Naive thymus-derived CD8-positive, alpha-beta T cell (primary cell): ENCODE data around the gene PARP4. TPM values are rescaled to one million over a fixed set of nuclear protein-coding genes. Genes with fewer than 3 reads are reported as not detected.
"Not testable (repeated sequence)": the region's sequence is repeated elsewhere in the genome, so short reads cannot be mapped to it uniquely, and the experiment has no call there.

Experiments used
- ATAC-seq, 2 donors: fragments of 150-1000 bp; cut with Tn5 transposase in 1 of 2; sonication (Bioruptor Pico), chemical (Tn5 transposase) in 1 of 2; 1 replicate in 1 of 2; 2 replicates in 1 of 2; pipeline ENCODE4 v1.10.0; 2021; ENCODE audit warnings: mild to moderate bottlenecking in 2 of 2, moderate library complexity in 2 of 2
- POLR2A ChIA-PET: fragments of 350-600 bp; sonication (Branson Sonifier 250); formaldehyde crosslinking; loops from one replicate; lab custom pipeline; 2021; ENCODE audit warnings: antibody characterized with exemption; lab: Charles Lee
- DNase-seq, 10 donors: peaks; one replicate each; pipeline versions ENCODE4 v3.0.0 to v3.0.0-alpha.2; 2020 to 2022
- H3K27ac Mint-ChIP-seq, 10 donors: one replicate each; pipeline ENCODE4 v1.8.0; 2020 to 2022; ENCODE audit warnings: mild to moderate bottlenecking in 10 of 10, mixed read lengths in 10 of 10, moderate library complexity in 4 of 10, inconsistent platforms in 1 of 10
- H3K27me3 Mint-ChIP-seq, 5 donors: one replicate each; pipeline ENCODE4 v1.8.0; 2021 to 2022; ENCODE audit warnings: mixed read lengths in 5 of 5
- H3K36me3 Mint-ChIP-seq, 3 donors: one replicate each; pipeline ENCODE4 v1.8.0; 2020 to 2022; ENCODE audit warnings: mixed read lengths in 3 of 3, mild to moderate bottlenecking in 2 of 3, inconsistent platforms in 1 of 3
- H3K4me1 Mint-ChIP-seq, 4 donors: one replicate each; pipeline ENCODE4 v1.8.0; 2021 to 2022; ENCODE audit warnings: mixed read lengths in 4 of 4
- H3K4me3 Mint-ChIP-seq, 10 donors: one replicate each; pipeline ENCODE4 v1.8.0; 2020 to 2022; ENCODE audit warnings: mild to moderate bottlenecking in 10 of 10, mixed read lengths in 10 of 10, moderate library complexity in 6 of 10, inconsistent platforms in 1 of 10
- H3K9me3 Mint-ChIP-seq, 9 donors: one replicate each; pipeline ENCODE4 v1.8.0; 2020 to 2022; ENCODE audit warnings: mixed read lengths in 9 of 9, mild to moderate bottlenecking in 3 of 9, inconsistent platforms in 1 of 9, moderate library complexity in 1 of 9
- polyA plus RNA-seq, 3 donors: library from polyadenylated mRNA; unstranded; fragments of 300-500 nt; fragmentation: Illumina TruSeq; gene quantifications; one replicate each; pipeline ENCODE4 v1.2.3, GENCODE V29; 2021
- total RNA-seq, 8 experiments: library from RNA in 2 of 8; stranded (reverse) in 2 of 8; gene quantifications; one replicate each; pipeline ENCODE4 v1.2.3 and lab custom pipeline; 2021 to 2026

PARP4 gene
- total and polyA plus RNA-seq, 5 experiments from 2014 or later, result 37.0 to 73.4 (median 48.1) TPM

DNA sequence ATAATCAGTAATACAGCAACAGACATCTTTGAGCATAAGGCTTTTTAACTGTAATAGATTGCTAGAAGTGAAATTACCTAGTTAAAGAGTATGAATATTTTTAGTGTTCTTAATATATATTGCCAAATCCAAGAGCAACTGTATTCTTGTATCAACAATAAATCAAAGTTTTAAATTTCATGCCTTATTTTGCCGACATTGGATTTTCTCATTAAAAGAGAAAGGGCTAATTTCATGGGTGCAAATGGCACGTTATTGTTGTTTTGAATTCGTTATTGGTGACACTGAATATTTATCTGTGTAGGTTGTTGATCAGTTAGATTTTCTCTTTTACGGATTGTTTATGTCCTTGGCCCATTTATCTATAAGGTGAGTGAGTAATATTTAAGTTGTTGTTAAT, 106.1 kb downstream of the PARP4 start:
- H3K36me3 Mint-ChIP-seq, result no peaks in the 10 kb centered on the region
- POLR2A ChIA-PET, result no interaction called here
- H3K27me3 Mint-ChIP-seq, result peaks cover 0 to 6% (median 0%) of the 10 kb centered on the region in 5 donors
- DNase-seq (no peak), ATAC-seq (no peak)
- no peaks in the 10 kb centered on the region for H3K9me3 Mint-ChIP-seq
- H3K4me3 Mint-ChIP-seq, result no peak overlapping the region
- H3K4me1 Mint-ChIP-seq, result no peaks in the 10 kb centered on the region
- H3K27ac Mint-ChIP-seq, result no peak overlapping the region

DNA sequence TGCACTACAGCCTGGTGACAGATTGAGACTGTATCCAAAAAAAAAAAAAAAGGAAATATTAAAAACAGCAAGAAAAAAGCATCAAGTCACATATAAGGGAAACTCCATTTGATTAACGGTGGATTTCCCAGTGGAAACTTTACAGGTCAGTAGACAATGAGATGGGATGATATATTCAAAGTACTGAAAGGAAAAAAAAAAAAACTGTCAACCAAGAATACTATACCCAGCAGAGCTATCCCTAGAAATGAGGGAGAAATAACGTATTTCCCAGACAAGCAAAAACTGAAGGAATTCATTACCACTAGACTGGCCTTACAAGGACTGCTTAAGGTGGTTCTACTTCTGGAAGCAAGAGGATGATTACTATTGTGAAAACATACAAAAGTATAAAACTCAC, 115.8 kb downstream of the PARP4 start:
- H3K36me3 Mint-ChIP-seq, result peaks cover 0 to 7% (median 6%) of the 10 kb centered on the region in 3 donors
- peaks cover 10 to 22% (median 19%) of the 10 kb centered on the region in 9 donors for H3K9me3 Mint-ChIP-seq
- H3K27me3 Mint-ChIP-seq, result no peaks in the 10 kb centered on the region
- peaks cover 0 to 2% (median 0%) of the 10 kb centered on the region in 4 donors for H3K4me1 Mint-ChIP-seq
- DNase-seq, result no peak
- no peak overlapping the region for H3K27ac Mint-ChIP-seq
- H3K4me3 Mint-ChIP-seq, result no peak overlapping the region
- POLR2A ChIA-PET, result no interaction called here
- no peak for ATAC-seq

DNA sequence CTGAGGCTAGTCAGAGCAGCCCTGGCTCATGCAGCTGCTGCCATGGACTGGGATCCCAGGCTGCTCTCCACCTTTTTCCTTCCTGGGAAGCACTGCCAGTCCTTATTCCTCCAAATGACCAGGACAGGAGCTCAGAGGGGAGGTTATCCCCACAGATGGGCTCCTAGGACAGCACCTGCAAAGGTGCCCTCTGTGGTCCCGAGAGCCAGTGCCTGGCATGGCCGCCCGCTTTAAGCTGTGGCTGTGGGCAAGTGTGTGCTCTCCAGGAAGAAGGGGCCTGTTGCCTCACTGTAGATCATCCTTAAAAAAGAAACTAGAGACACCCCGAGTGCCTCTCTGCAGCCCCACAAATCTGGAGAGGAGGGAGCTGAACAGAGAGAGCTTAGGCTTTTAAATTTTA, 119.6 kb downstream of the PARP4 start:
- no peak overlapping the region for H3K27ac Mint-ChIP-seq

DNA sequence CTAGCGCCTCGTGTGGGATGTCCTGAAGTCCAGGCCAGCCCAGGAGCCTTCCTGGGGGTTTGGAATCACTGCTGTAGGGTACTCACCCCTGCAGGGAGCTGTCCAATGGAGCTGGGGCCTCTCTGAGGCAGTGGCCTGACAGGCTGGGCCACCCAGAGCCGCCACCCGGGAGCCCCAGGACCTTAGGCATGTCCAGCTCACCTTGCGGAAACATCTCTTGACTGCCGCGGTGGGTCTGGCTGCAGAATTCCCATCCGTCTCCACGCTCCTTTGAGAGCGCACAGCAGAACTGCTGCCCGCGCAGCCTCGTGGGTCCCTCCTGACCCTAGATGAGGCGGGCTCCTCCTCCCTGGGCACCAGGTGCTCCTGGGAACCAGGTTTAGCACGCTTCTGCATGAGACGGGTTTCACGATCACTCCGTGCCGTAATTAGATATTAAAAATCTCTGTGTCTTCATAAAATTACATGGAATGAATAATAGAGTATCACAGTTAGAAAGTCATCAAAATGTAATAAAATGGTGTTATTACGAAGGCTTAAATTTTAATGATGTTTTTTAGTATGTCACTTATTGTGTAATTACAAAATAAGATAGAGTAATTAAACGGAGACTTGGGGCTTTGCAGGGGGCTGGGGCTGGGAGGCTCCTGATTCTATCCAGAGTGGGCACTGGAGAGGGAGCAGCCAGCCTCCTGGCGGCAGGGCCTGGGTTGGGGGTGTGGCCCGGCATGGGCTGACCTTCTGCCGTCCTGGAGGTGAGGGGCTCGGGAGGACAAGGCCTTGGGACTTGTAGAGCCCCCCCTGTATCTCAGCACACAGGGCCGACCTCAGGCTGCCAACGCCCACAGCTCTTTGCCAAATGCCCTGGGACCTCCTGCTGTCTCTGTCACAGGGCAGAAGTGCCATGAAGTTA, 120.6 kb downstream of the PARP4 start:
- H3K4me3 Mint-ChIP-seq, H3K27me3 Mint-ChIP-seq, ATAC-seq, H3K27ac Mint-ChIP-seq, H3K4me1 Mint-ChIP-seq, DNase-seq, POLR2A ChIA-PET, H3K36me3 Mint-ChIP-seq: not testable (repeated sequence)
- H3K9me3 Mint-ChIP-seq, result peaks cover 4 to 17% (median 10%) of the 10 kb centered on the region in 9 donors

More for the DNA sequence above, 119.6 kb downstream of the PARP4 start:
- DNase-seq, result no peak
- peaks cover 0 to 2% (median 0%) of the 10 kb centered on the region in 4 donors for H3K4me1 Mint-ChIP-seq
- peaks cover 10 to 22% (median 16%) of the 10 kb centered on the region in 9 donors for H3K9me3 Mint-ChIP-seq
- POLR2A ChIA-PET, result no interaction called here
- ATAC-seq, result no peak
- peaks cover 0 to 7% (median 6%) of the 10 kb centered on the region in 3 donors for H3K36me3 Mint-ChIP-seq
- H3K27me3 Mint-ChIP-seq, result no peaks in the 10 kb centered on the region
- H3K4me3 Mint-ChIP-seq, result no peak overlapping the region

DNA sequence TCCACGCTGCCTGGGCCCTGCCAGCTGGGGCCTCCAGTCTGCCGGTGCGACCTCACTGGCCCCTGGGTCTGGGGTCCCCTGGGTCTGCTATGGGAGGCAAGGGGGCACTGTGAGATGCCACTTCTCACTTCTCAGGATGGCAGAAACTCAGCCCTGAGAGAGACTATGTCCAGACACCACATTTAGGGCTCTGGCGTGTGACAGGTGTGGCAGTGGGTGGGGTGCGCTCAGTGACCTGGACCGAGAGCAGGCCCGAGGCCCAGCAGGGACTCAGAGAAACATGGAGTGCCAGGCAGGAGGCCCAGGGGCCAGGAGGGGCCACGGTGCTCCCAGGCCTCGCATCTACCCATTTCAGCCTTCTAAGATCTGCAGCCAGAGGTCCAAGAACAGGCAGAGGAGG, 121.8 kb downstream of the PARP4 start:
- H3K27ac Mint-ChIP-seq, DNase-seq, H3K4me3 Mint-ChIP-seq, H3K9me3 Mint-ChIP-seq, ATAC-seq, H3K36me3 Mint-ChIP-seq, H3K27me3 Mint-ChIP-seq, POLR2A ChIA-PET, H3K4me1 Mint-ChIP-seq: not testable (repeated sequence)

DNA sequence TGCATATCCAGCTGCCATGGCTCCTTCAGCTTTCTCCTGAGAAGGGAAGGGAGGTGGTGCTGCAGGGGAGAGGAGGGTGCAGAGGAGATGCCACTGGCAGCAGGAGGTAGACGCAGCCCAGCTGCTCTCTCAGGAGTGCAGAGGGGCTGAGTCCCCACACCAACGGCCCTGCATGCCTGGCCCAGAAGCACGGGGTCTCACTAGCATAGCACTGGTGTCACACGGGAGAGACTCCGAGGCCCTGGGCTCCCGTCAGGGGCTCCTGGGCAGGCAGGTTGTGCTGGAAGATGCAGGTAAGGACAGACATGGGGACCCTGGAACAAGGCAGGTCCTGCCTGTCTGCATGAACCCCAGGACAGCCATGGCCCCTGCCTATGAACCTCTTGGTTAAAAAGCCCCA, 123.1 kb downstream of the PARP4 start:
- POLR2A ChIA-PET, result no interaction called here
- ATAC-seq (no peak), DNase-seq (no peak)
- H3K4me1 Mint-ChIP-seq, result peaks cover 0 to 2% (median 0%) of the 10 kb centered on the region in 4 donors
- peaks cover 0 to 1% (median 0%) of the 10 kb centered on the region in 5 donors for H3K27me3 Mint-ChIP-seq
- H3K27ac Mint-ChIP-seq, result no peak overlapping the region
- no peak overlapping the region for H3K4me3 Mint-ChIP-seq
- no peaks in the 10 kb centered on the region for H3K36me3 Mint-ChIP-seq
- H3K9me3 Mint-ChIP-seq, result no peaks in the 10 kb centered on the region

DNA sequence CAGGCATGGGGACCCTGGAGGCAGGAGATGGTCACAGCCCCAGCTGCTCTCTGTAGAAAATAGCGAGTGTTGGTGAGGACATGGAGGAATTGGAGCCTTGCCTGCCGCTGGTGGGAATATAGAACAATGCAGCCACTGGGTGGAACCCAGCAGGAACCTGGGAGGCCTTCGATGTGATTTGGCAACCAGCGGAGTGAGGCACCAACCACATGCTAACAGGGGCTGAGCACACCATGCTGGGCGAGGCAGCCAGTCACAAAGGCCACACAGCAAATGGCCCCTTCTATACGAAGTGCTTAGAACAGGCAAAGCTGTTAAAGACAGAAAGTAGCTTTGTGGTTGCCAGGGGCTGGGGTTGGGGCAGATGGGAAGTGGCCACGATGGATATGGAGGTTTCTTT, 123.8 kb downstream of the PARP4 start:
- DNase-seq, H3K9me3 Mint-ChIP-seq, H3K27ac Mint-ChIP-seq, H3K27me3 Mint-ChIP-seq, H3K36me3 Mint-ChIP-seq, H3K4me1 Mint-ChIP-seq, H3K4me3 Mint-ChIP-seq, POLR2A ChIA-PET, ATAC-seq: not testable (repeated sequence)

DNA sequence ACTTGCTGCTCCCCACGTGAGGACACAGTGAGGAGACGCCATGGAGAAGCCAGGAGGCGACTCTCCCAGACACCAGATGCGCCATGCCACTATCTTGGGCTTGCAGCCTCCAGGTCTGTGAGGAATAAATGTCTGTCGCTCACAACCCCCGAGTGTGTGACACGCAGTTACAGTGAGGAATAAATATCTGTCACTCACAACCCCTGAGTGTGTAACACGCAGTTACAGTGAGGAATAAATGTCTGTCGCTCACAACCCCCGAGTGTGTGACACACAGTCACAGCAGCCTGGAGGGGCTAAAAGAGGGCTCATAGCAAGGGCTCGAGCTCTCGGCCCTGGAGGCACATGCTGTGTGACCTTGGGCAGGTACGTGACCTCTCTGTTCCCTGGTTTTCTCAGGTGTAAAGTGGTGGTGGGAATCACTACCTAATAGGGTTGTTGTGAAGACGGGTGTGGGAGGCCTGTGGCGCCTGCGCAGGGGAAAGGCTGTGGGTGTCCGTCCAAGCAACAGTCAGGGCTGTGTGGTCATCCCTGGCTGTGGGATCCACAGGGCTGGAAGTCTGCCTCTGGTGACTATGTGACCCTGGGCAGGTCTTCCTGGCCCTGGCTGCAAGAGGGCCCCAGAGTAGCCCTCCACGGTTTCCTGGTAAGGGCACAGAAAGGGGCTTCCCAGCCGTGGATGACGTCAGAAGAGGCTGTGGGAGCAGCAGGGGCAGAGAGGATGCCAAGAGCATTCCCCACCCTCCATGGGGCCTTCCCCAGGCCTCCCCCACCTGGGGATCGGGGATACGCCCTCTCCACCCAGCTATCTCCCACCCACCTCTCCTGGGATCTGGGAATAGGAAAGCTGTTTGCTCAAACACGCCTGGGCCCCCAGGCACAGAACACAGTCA, 125.5 kb downstream of the PARP4 start:
- Mint-ChIP-seq H3K27ac (peak overlapping the region in 1 of 10 donors; percentile 88), H3K9me3 (no peaks in the 10 kb centered on the region), H3K4me1 (no peaks in the 10 kb centered on the region), H3K4me3 (no peak overlapping the region), H3K36me3 (no peaks in the 10 kb centered on the region), H3K27me3 (peaks cover 0 to 1% (median 0%) of the 10 kb centered on the region in 5 donors)
- POLR2A ChIA-PET, result no interaction called here
- no peak for ATAC-seq
- no peak for DNase-seq

DNA sequence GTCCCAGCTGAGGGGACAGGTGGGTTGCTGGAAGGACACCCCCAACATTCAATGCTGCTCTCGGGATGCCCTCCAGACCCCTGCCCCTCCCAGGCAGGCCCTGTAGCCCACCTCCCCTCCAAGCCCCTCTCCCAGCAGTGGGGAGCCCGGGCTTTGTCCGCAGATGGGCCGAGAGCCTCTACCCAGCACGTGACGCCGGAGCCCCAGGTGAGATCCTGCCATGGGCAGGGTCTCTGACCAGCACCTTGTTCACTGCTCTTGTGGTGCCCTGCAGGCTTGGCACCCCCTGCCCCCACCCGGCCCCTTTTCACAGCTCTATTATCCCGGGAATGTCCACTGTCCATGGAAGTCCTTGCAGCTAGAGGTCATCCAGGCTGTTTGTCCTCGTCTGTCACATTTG, 126.7 kb downstream of the PARP4 start:
- Mint-ChIP-seq H3K36me3 (no peaks in the 10 kb centered on the region), H3K4me1 (peaks cover 0 to 3% (median under 1%) of the 10 kb centered on the region in 4 donors), H3K27ac (no peak overlapping the region), H3K4me3 (no peak overlapping the region), H3K9me3 (no peaks in the 10 kb centered on the region), H3K27me3 (peaks cover 0 to 1% (median 0%) of the 10 kb centered on the region in 5 donors)
- POLR2A ChIA-PET, result no interaction called here
- DNase-seq, result no peak
- ATAC-seq, result no peak

DNA sequence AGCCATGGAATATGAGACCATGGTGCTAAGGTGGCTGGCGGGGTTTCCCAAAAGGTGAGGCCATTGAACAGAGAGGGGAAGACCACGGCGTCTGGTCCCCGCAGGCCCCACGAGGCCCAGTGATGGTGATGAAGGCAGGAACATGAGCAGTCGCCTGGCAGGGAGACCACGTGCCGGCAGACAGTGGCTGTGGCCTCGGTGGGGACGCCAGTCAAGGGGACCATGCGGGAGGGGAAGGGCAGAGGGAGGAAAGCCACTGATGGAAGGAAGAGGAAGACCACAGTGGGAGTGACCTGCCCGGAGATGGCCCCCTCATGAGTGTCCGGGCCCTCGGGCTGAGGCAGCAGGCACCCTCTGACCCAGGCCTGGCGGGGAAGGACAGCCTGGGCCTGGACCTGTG, 127.6 kb downstream of the PARP4 start:
- H3K27me3 Mint-ChIP-seq, H3K36me3 Mint-ChIP-seq, H3K4me1 Mint-ChIP-seq, DNase-seq, POLR2A ChIA-PET, H3K4me3 Mint-ChIP-seq, ATAC-seq, H3K27ac Mint-ChIP-seq, H3K9me3 Mint-ChIP-seq: not testable (repeated sequence)

DNA sequence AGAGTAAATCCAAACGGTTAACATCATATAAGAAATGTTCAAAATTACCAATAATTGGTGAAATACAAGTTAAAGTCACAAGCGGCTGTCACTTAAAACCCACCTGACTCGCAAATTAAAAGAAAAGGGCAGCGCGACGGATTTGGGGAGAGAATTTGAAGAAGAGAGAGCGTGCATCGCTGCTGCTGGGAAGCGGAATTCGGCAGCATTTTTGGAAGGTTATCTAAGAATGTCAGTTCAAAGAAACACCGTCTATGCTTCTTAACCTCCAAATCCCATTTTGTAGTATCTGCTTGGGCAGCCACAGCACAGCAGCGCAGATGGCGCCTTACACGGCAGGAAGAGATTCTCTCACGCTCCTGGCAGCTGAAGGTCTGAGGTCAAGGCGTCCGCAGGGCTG, 128.5 kb downstream of the PARP4 start:
- H3K27ac Mint-ChIP-seq, H3K27me3 Mint-ChIP-seq, POLR2A ChIA-PET, H3K4me3 Mint-ChIP-seq, H3K9me3 Mint-ChIP-seq, H3K36me3 Mint-ChIP-seq, ATAC-seq, DNase-seq: not testable (repeated sequence)
- peaks cover 8 to 12% (median 11%) of the 10 kb centered on the region in 4 donors for H3K4me1 Mint-ChIP-seq

DNA sequence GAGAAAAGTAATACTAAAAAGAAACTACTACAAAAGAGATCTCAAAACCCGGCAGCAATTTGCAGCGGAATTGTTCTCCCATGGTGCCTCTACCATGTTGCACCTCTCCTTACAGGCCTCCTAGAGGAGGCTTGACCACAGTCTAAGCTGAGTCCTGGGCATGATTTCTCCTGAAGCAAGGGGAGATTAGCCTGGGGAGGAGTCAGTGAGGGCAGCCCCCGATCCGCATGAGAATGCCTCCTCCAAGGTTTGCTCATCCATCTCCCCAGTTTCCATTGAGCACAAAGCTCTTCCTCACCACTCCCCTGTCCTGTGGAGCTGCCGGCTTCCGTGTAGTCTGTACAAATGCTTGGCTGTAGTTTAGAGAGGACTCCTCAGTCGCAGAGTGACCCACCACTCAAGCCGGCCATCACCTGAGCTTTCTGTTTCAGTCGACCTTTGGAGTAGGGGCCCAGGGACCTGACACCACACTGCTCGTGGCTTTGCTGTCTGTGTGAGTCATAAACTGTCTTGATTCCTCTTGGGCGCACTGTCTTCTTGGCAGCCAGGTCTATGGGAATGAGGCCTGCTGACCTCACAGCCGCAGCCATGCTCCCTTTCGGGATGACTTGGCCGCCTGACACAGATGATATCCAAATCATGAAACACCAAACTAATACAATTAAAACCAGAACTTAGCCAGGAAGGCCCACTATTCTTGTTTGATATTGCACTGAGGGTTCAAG, 130.9 kb downstream of the PARP4 start:
- peak overlapping the region in 1 of 10 donors; percentile 18 for H3K27ac Mint-ChIP-seq
- POLR2A ChIA-PET, result no interaction called here
- H3K4me1 Mint-ChIP-seq, result peaks cover 8 to 16% (median 11%) of the 10 kb centered on the region in 4 donors
- ATAC-seq (no peak), DNase-seq (no peak)
- H3K9me3 Mint-ChIP-seq, result peaks cover 0 to 2% (median 0%) of the 10 kb centered on the region in 9 donors
- H3K27me3 Mint-ChIP-seq, result peaks cover 0 to 1% (median 0%) of the 10 kb centered on the region in 5 donors
- H3K36me3 Mint-ChIP-seq, result no peaks in the 10 kb centered on the region
- H3K4me3 Mint-ChIP-seq, result no peak overlapping the region
